AG10803 (cell line): ENCODE data around the gene FRMD4A.

Experiments
- DNase-seq: peaks from one replicate; pipeline ENCODE4 v3.0.0; 2010; ENCODE audit warnings: low read depth
- H3K4me3 ChIP-seq: 2 replicates; pipeline ENCODE4 v1.5.1; 2011; ENCODE audit warnings: mild to moderate bottlenecking, low read length, control low read depth
- CTCF ChIP-seq: conservative IDR thresholded peaks from 2 replicates; pipeline ENCODE4 v1.5.1; 2011; ENCODE audit warnings: mild to moderate bottlenecking, low read length, control low read depth, inconsistent platforms

The FRMD4A gene

GRCh38 chr10:14171336-14171735, 159.4 kb downstream of the FRMD4A start:
- no peak for TF ChIP-seq CTCF
- DNase-seq: no peak
- H3K4me3 ChIP-seq: no peak overlapping the region

DNA sequence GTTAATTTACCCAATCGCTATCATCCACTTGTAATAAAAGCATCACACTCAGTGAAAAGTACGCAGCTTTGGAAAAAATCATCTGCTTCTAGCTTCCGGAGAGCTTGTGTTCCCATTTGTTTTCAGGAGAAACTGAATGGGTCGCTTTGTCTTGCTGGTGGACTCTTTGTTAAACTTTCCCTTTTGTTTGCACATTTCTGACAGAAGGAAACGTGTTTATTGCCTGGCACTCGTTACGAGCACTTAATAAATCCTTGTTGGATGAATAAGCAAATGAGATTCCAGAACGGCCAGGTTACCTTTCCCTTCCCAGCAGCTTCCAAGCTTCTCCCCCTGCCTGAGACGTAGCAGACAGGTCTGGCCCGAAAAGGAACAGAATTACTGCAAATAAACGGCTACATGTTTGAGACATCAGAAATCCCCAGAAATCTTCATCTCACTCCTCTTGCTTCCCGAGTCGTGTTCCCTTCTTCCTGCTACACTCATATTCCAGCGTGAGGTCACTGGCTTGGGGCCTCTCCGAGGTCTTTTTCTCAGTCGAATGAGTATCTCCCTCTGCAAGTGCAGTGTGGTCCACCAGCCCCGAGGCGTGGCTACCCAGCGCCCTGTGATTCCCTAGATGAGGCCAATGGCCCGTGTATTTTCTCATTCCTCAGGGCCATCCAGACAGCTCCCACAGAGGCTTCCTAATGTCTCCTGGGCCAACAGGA, 167.2 kb downstream of the FRMD4A start:
- no peak for TF ChIP-seq CTCF
- DNase-seq: no peak
- no peak overlapping the region for H3K4me3 ChIP-seq

GRCh38 chr10:14162629-14163344, 167.9 kb downstream of the FRMD4A start:
- H3K4me3 ChIP-seq: no peak overlapping the region
- no peak for TF ChIP-seq CTCF

GRCh38 chr10:14162061-14162460, 168.7 kb downstream of the FRMD4A start:
- TF ChIP-seq CTCF: no peak
- no peak overlapping the region for H3K4me3 ChIP-seq
- DNase-seq: no peak

More at GRCh38 chr10:14162629-14163344, 167.9 kb downstream of the FRMD4A start:
- DNase-seq: no peak

- TF ChIP-seq CTCF: no peak
- DNase-seq: no peak
- H3K4me3 ChIP-seq: no peak overlapping the region
Observed at GRCh38 chr10:14160299-14160698, 170.4 kb downstream of the FRMD4A start.

DNA sequence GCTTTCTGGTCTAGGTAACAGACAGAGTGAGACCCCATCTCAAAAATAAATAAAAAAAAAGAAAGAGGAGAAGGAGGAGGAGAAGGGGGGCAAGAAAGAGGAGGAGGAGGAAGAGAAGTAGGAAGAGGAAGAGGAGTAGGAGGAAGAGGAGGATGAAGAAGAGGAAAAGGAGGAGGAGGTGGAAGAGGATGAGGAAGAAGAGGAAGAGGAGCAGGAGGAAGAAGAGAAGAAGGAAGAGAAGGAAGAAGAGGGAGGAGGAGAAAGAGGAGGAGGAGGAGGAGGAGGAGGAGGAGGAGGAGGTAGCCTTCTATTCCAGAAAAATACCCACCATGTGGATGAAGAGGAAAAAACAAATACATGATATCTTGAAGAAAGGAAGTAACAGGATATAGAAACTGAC, 172.1 kb downstream of the FRMD4A start:
- TF ChIP-seq CTCF: no peak
- no peak for DNase-seq
- H3K4me3 ChIP-seq: no peak overlapping the region

GRCh38 chr10:14156104-14156503, 174.6 kb downstream of the FRMD4A start:
- no peak for TF ChIP-seq CTCF
- no peak for DNase-seq
- H3K4me3 ChIP-seq: no peak overlapping the region
